MCF 10A (cell line): ENCODE results near the gene ULK4. TPM values are rescaled to one million over a fixed set of nuclear protein-coding genes. Genes with fewer than 3 reads are reported as not detected.

Experiments
- BruUV-seq: library from RNA; stranded (reverse); fragments of 400-500 nt; replicated peaks from 2 replicates; lab custom pipeline; 2021; lab: Mats Ljungman, UMichigan
- CTCF ChIA-PET: fragments of 300-600 bp; sonication (Branson Sonifier 250); formaldehyde crosslinking; extraction: SDS; loops from one replicate; lab custom pipeline; 2021; ENCODE audit warnings: antibody characterized with exemption, inconsistent platforms; lab: Yijun Ruan, JAX
- POLR2A ChIA-PET: fragments of 300-600, 350-650 bp; sonication (Branson Sonifier 250); formaldehyde crosslinking; extraction: SDS; loops from one replicate; lab custom pipeline; 2020; ENCODE audit warnings: antibody characterized with exemption, inconsistent platforms; lab: Yijun Ruan, JAX
- DNase-seq: peaks from one replicate; pipeline ENCODE4 v3.0.0-alpha.2; 2018; ENCODE audit not compliant: unreplicated experiment
- H3K27ac Mint-ChIP-seq: one replicate; pipeline ENCODE4 v1.8.0; 2022; ENCODE audit warnings: mild to moderate bottlenecking, low read depth, mixed read lengths; ENCODE audit not compliant: unreplicated experiment
- H3K27me3 Mint-ChIP-seq: one replicate; pipeline ENCODE4 v1.8.0; 2022; ENCODE audit warnings: mixed read lengths; ENCODE audit not compliant: insufficient read depth, unreplicated experiment
- H3K36me3 Mint-ChIP-seq: one replicate; pipeline ENCODE4 v1.8.0; 2022; ENCODE audit warnings: mild to moderate bottlenecking, moderate library complexity, mixed read lengths; ENCODE audit not compliant: insufficient read depth, unreplicated experiment
- H3K4me1 Mint-ChIP-seq: one replicate; pipeline ENCODE4 v1.8.0; 2022; ENCODE audit warnings: mixed read lengths; ENCODE audit not compliant: insufficient read depth, unreplicated experiment
- H3K4me3 Mint-ChIP-seq: one replicate; pipeline ENCODE4 v1.8.0; 2022; ENCODE audit warnings: mild to moderate bottlenecking, moderate library complexity, mixed read lengths; ENCODE audit not compliant: unreplicated experiment
- H3K9me3 Mint-ChIP-seq: one replicate; pipeline ENCODE4 v1.8.0; 2022; ENCODE audit warnings: mixed read lengths; ENCODE audit not compliant: unreplicated experiment
- intact Hi-C: fragments of 100-400 bp; cut with micrococcal nuclease; formaldehyde crosslinking; loops from 2 replicates; pipeline ENCODE4 v1.14.1; 2022
- total RNA-seq: library from RNA; stranded (reverse); gene quantifications from 2 replicates; pipeline ENCODE4 v1.2.3, GENCODE V29; 2022
- TF ChIP-seq, protein P1 (sequence below): fragments of 200-600 bp; IDR thresholded peaks from one replicate; pipeline ENCODE4 v1.8.0; 2022; ENCODE audit warnings: antibody characterized with exemption, mild to moderate bottlenecking; ENCODE audit not compliant: unreplicated experiment

ULK4 gene
- total RNA-seq, 1 experiment from 2014 or later: 7.8 TPM

DNA sequence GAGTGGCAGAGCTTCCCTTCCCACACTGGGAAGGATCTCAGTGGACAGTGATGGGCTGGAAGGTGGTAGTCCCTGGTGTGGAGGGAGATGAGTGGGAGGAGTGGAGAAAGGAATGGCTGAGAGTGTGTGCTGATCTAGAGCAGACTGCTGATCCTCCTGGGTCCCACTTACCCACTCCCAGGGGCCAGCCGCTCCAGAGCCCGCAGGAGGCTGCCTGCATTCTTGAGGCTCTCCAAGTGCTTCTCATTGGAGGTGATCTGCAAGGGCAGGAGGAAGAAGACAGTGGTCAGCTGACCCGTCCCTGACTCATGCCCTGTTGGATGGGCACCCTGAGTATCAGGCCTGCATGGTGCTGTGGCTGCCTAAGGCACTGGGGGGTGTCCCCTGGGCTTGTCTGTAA, 712.6 kb downstream of the ULK4 start:
- H3K4me1 Mint-ChIP-seq: no peaks in the 10 kb centered on the region
- no peak overlapping the region for H3K27ac Mint-ChIP-seq
- no TSS peak for BruUV-seq
- DNase-seq: no peak
- no peaks in the 10 kb centered on the region for H3K27me3 Mint-ChIP-seq
- ChIA-PET POLR2A (no interaction called here), CTCF (no interaction called here)
- TF ChIP-seq, protein P1, sequence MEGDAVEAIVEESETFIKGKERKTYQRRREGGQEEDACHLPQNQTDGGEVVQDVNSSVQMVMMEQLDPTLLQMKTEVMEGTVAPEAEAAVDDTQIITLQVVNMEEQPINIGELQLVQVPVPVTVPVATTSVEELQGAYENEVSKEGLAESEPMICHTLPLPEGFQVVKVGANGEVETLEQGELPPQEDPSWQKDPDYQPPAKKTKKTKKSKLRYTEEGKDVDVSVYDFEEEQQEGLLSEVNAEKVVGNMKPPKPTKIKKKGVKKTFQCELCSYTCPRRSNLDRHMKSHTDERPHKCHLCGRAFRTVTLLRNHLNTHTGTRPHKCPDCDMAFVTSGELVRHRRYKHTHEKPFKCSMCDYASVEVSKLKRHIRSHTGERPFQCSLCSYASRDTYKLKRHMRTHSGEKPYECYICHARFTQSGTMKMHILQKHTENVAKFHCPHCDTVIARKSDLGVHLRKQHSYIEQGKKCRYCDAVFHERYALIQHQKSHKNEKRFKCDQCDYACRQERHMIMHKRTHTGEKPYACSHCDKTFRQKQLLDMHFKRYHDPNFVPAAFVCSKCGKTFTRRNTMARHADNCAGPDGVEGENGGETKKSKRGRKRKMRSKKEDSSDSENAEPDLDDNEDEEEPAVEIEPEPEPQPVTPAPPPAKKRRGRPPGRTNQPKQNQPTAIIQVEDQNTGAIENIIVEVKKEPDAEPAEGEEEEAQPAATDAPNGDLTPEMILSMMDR: no peak
- H3K4me3 Mint-ChIP-seq: no peak overlapping the region
- intact Hi-C loops: no loop called here
- H3K9me3 Mint-ChIP-seq: peaks cover 8% of the 10 kb centered on the region
- peaks cover 10% of the 10 kb centered on the region for H3K36me3 Mint-ChIP-seq

DNA sequence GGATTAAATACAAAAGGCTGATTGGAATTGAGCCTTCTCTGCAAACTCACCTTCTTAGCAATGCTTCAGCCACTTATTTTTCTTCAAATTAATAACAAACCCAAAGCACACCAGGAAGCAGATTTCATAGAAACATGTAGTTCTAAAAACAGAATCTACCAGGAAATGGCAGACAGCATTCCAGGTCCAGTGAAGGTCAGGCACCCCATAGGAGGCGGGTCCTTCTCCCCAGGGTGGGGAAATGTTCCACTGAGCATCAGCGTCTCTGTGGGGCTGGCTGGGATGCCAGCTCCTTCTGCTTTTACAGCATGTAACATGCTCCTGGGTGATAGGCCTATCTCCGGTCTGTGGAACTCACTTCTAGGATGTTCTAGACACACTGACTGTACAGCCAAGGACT, 713.4 kb downstream of the ULK4 start:
- Mint-ChIP-seq H3K4me1 (no peaks in the 10 kb centered on the region), H3K27ac (no peak overlapping the region), H3K36me3 (peaks cover 18% of the 10 kb centered on the region), H3K27me3 (no peaks in the 10 kb centered on the region), H3K9me3 (peaks cover 8% of the 10 kb centered on the region), H3K4me3 (no peak overlapping the region)
- intact Hi-C loops: no loop called here
- TF ChIP-seq, protein P1: no peak
- no TSS peak for BruUV-seq
- CTCF ChIA-PET: no interaction called here
- POLR2A ChIA-PET: no interaction called here
- no peak for DNase-seq

- BruUV-seq: no TSS peak
- Mint-ChIP-seq H3K4me1 (no peaks in the 10 kb centered on the region), H3K4me3 (no peak overlapping the region), H3K27me3 (no peaks in the 10 kb centered on the region), H3K36me3 (peaks cover 30% of the 10 kb centered on the region), H3K27ac (peak overlapping the region; percentile 23), H3K9me3 (no peaks in the 10 kb centered on the region)
- CTCF ChIA-PET: interaction anchor here (0.6 to 1.6 kb wide), 2 partner anchors 11 to 416 kb away, joined by 4 read pairs; no protein-coding TSS in a partner anchor
- intact Hi-C loops: no loop called here
- POLR2A ChIA-PET: interaction anchor here (0.8 to 1.4 kb wide), 2 partner anchors 11 to 42 kb away, joined by 3 to 5 read pairs; no protein-coding TSS in a partner anchor
- TF ChIP-seq, protein P1: no peak
- no peak for DNase-seq
Observed at GRCh38 chr3:41247055-41248004, 714.6 kb downstream of the ULK4 start.

DNA sequence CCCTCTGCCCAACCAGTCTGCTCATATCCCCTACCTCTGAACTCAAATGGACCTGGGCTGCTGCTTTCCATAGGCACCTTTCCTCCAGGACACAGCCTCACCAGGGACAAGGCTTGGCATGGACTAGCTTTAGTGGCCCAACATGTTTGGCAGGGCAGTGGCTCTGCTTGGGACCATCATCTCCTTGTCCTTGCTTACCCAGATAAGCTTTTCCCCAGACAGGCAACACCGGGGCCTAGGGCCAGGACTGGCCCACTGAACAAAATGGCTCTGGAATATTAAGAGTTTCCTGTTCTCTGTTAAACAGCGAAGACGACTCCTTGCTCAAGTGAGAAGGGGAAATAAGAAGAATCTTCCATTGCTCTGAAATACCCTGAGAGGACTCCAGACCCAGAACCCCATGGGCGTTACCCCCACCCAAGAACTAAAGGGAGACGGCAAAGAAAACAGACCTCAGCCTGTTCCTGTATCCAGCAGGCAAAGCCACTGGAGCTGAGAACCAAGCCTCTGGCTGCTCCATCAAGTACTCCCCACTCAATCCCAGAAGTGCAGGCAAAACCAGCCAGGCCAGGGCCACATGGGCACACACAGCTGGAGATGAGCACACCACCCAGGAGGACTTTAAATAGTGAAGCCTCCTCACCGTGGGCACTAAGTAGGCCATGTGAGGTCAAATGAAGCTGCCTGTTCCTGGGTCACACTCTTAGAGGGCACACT, 717.1 kb downstream of the ULK4 start:
- DNase-seq: no peak
- ChIA-PET CTCF (interaction anchor here (0.6 kb wide), 3 partner anchors 174 to 981 kb away, joined by 3 to 5 read pairs (median 3); no protein-coding TSS in a partner anchor), POLR2A (interaction anchor here (0.6 to 1.8 kb wide), 3 partner anchors 9 to 720 kb away, joined by 3 to 5 read pairs (median 4); partner anchors contain the start of gene ZNF621)
- TF ChIP-seq, protein P1: no peak
- Mint-ChIP-seq H3K4me1 (no peaks in the 10 kb centered on the region), H3K9me3 (no peaks in the 10 kb centered on the region), H3K36me3 (peaks cover 55% of the 10 kb centered on the region), H3K27me3 (no peaks in the 10 kb centered on the region), H3K27ac (no peak overlapping the region), H3K4me3 (no peak overlapping the region)
- intact Hi-C loops: no loop called here
- no TSS peak for BruUV-seq
